ENCODE data around the gene NUP93.
A peak's percentile ranks its signal among the peaks of the same experiment; 100 is the strongest.

NUP93 gene

GRCh38 chr16:56744996-56745640 lies 15.2 kb downstream of the NUP93 start:
- no peak for DNase-seq

- no peak for DNase-seq
These were observed 17.6 kb downstream of the NUP93 start for GRCh38 chr16:56747486-56748045.

GRCh38 chr16:56748191-56748590 lies 18.3 kb downstream of the NUP93 start:
- DNase-seq: no peak

GRCh38 chr16:56748826-56749225 lies 18.9 kb downstream of the NUP93 start:
- DNase-seq: no peak

GRCh38 chr16:56749672-56750491 lies 20.0 kb downstream of the NUP93 start:
- no peak for DNase-seq

- peak in 1 of 2 experiments; percentile 4 for DNase-seq
These were observed 23.5 kb downstream of the NUP93 start for GRCh38 chr16:56753410-56753809.

GRCh38 chr16:56755038-56755437 lies 25.1 kb downstream of the NUP93 start:
- no peak for DNase-seq

GRCh38 chr16:56758432-56758831 lies 28.5 kb downstream of the NUP93 start:
- no peak for DNase-seq

- DNase-seq: no peak
These were observed 29.0 kb downstream of the NUP93 start for GRCh38 chr16:56758930-56759329.

- no peak for DNase-seq
These were observed 33.5 kb downstream of the NUP93 start for GRCh38 chr16:56763291-56763916.

- no peak for DNase-seq
These were observed 34.9 kb downstream of the NUP93 start for GRCh38 chr16:56764835-56765234.

GRCh38 chr16:56765949-56766348 lies 36.0 kb downstream of the NUP93 start:
- DNase-seq: no peak

- DNase-seq: no peak
These were observed 37.1 kb downstream of the NUP93 start for GRCh38 chr16:56767024-56767423.

- no peak for DNase-seq
These were observed 39.7 kb downstream of the NUP93 start for GRCh38 chr16:56769677-56770076.

- no peak for DNase-seq
These were observed 41.8 kb downstream of the NUP93 start for GRCh38 chr16:56771558-56772279.

- no peak for DNase-seq
These were observed 43.6 kb downstream of the NUP93 start for GRCh38 chr16:56773532-56773931.

GRCh38 chr16:56774016-56774680 lies 44.2 kb downstream of the NUP93 start:
- no peak for DNase-seq

GRCh38 chr16:56775162-56775561 lies 45.2 kb downstream of the NUP93 start:
- DNase-seq: no peak

GRCh38 chr16:56776562-56776961 lies 46.6 kb downstream of the NUP93 start:
- no peak for DNase-seq

GRCh38 chr16:56777001-56777400 lies 47.1 kb downstream of the NUP93 start:
- no peak for DNase-seq

GRCh38 chr16:56777482-56777881 lies 47.6 kb downstream of the NUP93 start:
- no peak for DNase-seq

- no peak for DNase-seq
These were observed 50.0 kb downstream of the NUP93 start for GRCh38 chr16:56779906-56780305.
